ENCODE measurements around the gene MZT2B.
"Not testable (repeated sequence)": the region's sequence is repeated elsewhere in the genome, so short reads cannot be mapped to it uniquely, and the experiment has no call there.

Gene MZT2B

GRCh38 chr2:130220505-130220904 is 38.4 kb downstream of the MZT2B start:
- DNase-seq: not testable (repeated sequence)

- not testable (repeated sequence) for DNase-seq
These were observed 40.5 kb downstream of the MZT2B start for GRCh38 chr2:130222523-130222922.

DNA sequence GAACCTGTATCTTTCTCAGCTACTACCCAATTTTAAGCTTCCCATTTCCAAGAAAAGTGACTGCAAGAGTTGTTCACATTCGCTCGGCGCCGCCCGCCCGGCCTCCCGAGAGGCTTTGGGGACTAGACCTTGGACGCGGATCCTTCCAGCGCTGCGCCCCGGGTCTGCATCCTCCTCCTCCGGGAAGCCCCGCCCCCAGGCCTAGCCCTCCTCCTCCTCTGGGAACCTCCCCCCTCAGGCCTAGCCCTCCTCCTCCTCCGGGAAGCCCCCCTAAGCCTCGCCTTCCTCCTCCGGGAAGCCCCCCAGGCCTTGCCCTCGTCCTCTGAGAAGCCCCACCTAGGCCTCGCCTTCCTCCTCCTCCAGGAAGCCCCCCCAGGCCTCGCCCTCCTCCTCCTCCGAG is 45.9 kb downstream of the MZT2B start:
- not testable (repeated sequence) for DNase-seq

DNA sequence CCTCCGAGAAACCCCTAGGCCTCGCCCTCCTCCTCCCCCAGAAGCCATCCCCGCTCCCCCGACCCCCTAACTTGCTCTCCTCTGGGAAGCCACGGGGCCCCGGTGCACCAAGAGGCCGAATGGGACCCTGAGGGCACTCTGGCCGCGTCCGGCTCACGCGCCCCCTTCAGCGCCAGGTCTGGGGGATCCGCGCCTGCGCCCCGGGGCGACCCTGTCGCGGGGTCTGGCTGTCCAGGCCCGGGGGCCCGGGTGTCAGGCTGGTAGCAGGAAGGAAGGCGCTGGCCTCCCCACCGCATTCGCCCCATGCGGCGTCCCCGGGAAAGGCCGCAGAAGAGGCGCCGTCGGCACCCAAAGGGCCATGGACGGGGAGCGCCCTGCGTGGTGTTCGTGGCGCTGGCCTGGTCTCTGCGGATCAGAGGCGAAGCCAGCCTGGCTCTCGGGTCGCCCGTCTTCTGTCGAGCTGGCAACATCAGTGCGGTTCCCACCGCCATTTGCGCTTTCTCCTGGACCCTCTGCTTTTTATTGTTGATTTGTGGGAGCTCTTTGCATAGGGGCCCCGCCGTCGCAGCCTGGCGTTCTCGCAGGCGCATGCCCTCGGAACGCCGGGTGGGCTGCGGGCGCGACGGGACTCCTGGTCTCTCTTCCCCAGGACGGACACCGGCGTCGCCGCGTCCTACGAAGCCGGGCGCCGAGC is 46.6 kb downstream of the MZT2B start:
- not testable (repeated sequence) for DNase-seq

DNA sequence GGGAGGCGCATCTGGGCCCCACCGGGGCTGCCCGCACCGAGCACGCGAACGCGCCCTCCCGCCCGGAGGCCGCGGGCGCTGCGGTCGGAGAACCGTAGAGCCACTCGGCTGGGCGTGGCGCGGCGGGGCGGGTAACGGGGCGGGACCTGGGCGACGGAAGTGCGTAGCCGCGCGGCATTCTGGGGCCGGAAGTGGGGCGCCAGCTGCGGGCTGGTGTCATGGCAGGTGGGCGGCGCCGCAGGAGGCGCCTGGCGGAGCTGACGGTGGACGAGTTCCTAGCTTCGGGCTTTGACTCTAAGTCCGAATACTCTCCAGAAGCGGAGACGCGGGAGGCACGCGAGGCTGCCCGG is 47.1 kb downstream of the MZT2B start:
- DNase-seq: not testable (repeated sequence)

- not testable (repeated sequence) for DNase-seq
These were observed 48.3 kb downstream of the MZT2B start for GRCh38 chr2:130230376-130230775.

GRCh38 chr2:130230907-130231306 is 48.8 kb downstream of the MZT2B start:
- not testable (repeated sequence) for DNase-seq

GRCh38 chr2:130231656-130232055 is 49.6 kb downstream of the MZT2B start:
- no peak for DNase-seq

DNA sequence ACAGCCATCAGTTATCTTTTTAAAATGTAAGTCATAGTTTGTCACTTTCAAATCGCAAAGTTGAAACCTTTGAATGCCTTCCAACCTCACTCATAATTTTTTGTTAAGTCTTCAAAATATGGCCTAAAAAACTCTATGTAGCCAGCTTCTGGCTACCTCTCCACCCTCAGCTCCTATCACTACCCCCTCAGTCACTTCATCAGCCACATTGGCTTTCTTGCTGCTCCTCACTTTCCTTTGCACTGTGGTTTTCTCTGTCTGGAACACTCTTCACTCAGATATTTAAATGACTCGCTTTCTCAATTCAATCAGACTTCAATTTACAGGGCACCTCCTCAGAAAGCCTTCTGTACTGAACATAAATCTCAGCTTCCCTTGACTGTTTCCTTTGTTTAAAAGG is 51.0 kb downstream of the MZT2B start:
- DNase-seq: not testable (repeated sequence)

DNA sequence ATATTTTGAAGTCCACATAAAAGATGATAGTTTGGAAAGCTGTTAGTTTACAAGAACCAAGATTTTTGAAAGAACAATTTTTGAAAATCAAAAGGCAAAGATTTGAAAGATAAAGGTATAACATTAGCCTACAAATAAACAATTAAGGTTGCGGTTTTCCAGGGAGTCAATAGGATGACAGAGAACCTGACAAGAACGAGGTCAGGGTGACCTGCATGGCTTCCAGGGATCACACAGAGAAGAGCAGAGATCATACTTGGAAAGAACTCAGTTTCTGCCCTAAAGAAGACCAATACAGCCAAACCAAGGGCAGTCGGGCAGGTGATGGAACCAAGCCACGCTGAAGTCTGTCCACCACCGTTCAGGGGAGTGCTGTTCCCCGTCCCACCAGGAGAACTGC is 57.5 kb downstream of the MZT2B start:
- DNase-seq: not testable (repeated sequence)
